Erythroblast (primary cell): Measurements from ENCODE around the gene GDF10.

Source experiments
- GATA1 ChIP-seq: IDR thresholded peaks from 2 replicates; pipeline ENCODE4 v1.6.1; 2011; ENCODE audit warnings: low read depth, mild to moderate bottlenecking, control low read depth, low read length, moderate library complexity
- POLR2A ChIP-seq: IDR thresholded peaks from 2 replicates; pipeline ENCODE4 v1.6.1; 2011; ENCODE audit warnings: mild to moderate bottlenecking, low read length

DNA sequence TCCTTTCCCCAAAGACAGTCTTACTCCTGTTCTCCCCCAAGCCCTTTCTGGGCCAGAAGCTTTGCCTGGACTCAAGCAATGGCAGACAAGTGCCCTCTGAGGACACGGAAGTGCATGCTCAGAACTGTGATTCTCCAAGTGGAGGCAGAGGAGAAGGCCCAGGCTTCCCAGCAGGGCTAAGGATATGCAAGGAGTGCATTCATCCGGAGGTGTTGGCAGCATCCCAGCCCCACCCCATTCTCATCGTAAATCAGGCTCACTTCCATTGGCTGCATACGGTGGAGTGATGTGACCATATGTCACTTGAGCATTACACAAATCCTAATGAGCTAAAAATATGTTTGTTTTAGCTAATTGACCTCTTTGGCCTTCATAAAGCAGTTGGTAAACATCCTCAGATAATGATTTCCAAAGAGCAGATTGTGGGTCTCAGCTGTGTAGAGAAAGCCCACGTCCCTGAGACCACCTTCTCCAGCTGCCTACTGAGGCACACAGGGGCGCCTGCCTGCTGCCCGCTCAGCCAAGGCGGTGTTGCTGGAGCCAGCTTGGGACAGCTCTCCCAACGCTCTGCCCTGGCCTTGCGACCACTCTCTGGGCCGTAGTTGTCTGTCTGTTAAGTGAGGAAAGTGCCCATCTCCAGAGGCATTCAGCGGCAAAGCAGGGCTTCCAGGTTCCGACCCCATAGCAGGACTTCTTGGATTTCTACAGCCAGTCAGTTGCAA, 46.7 kb downstream of the GDF10 start:
- TF ChIP-seq POLR2A, result no peak
- TF ChIP-seq GATA1, result no peak
